ENCODE measurements around the gene LGALS9C.
A peak's percentile ranks its signal among the peaks of the same experiment; 100 is the strongest.
"Not testable (repeated sequence)": the region's sequence is repeated elsewhere in the genome, so short reads cannot be mapped to it uniquely, and the experiment has no call there.

The LGALS9C gene

DNA sequence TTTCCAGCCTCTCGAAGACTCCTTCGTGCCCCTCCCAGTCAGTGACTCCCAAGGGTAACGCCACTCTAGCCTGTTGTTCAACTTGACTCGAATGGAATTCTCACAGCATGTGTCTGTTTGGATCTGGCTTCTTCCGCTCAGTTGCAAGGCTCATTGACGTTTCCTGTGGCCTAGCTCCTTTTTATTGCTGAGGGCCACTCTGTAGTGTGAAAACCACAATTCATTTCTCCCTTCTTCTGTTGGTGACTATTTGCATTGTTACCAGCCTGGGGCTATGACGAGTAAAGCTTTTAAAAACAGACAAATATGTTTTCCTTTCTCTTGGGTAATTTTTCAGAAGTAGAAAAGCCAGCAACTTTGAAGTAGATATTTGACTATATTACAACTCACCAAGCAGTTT, 1.8 kb upstream of the LGALS9C start:
- not testable (repeated sequence) for DNase-seq (ENCODE audit: extremely low spot score, insufficient read length, low read depth)
- peak; percentile 68 for FAIRE-seq

DNA sequence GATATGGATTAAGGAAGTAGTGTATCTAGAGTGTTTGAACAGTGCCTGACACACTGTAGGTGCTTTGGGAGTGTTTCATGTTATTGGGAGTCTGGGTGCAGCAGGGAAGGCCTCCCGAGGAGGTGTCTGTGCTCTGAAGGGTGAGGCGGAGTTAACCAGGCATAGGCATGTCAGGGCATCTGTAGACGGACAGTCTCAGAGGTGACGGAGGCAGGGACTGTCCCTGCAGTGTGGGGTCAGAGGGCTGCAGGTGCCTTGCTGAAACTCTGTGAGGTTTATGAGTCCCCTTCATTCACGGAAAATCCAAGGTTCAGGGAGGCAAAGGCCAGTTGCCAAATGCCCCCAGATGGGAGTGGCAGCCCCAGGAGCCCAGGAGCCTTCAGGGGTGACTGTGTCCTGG, 778 bp downstream of the LGALS9C start:
- not testable (repeated sequence) for DNase-seq (ENCODE audit: extremely low spot score, insufficient read length, low read depth)
- FAIRE-seq = peak; percentile 84

DNA sequence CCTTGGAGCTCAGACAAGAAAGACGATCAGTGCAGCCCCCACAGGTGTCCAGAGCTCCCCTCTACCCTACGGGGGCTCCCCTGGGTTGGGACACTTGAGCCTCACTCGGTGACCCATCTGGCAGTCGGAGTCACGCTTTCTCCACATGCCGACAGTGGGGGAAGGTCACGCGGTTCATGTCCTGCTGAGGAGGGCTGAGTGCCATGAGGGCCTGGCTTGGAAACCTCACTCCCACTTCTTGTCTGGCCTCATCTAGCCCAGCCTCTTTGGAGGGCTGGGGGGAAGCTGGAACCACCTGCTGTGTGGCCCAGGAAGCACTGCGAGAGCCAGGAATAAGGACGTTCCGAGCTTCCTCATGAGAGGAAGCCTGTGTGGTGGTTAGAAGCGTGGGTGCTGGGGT, 1.8 kb downstream of the LGALS9C start:
- FAIRE-seq; DNase-seq (ENCODE audit: extremely low spot score, insufficient read length, low read depth): not testable (repeated sequence)

DNA sequence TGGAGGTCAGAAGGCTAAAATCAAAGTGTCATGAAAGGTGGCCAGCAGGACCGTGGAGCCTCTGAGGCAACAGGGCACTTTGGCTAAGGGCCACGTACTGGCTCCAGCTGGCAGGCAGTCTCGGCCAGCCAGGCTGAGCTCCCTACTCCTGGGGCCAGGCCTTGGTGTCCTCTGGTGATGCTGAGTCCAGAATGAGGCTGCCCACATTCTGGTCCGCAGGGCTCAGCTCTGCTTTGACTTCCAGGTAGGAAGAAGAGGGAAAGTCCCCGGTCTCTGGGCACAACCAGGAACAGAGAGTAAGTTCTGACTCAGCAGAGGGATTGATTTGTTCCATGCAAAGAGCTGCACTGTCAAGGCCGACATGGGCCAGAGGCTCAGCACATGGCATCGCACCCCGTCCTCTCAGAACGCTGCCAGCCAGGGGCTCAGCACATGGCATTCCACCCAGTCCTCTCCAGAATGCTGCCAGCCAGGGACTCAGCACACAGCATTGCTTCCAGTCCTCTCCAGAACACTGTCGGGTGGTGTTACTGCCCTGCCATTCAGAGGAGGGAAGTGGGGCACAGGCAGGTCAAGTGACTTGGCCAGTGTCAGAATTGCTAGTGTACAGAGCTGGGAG, 2.5 kb downstream of the LGALS9C start:
- not testable (repeated sequence) for DNase-seq (ENCODE audit: extremely low spot score, insufficient read length, low read depth); FAIRE-seq

DNA sequence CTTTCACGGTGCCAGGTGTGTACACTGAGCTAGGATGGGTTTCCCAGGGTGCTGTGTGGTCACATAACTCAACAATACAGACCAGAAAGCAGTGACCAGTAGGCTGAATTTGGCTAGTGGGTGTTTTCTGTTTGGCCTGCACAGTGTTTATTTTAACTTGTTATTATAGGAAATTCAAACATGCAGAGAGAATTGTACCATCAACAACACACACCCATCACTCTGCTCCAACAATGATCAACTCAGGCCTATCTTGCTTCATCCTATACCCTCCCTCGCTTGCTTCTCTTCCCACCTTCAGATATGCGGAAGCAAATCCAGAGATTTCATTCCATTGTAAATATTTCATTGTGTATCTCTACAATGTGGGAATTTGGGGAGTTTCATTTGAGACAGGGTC, 5.2 kb downstream of the LGALS9C start:
- FAIRE-seq; DNase-seq (ENCODE audit: extremely low spot score, insufficient read length, low read depth): not testable (repeated sequence)

DNA sequence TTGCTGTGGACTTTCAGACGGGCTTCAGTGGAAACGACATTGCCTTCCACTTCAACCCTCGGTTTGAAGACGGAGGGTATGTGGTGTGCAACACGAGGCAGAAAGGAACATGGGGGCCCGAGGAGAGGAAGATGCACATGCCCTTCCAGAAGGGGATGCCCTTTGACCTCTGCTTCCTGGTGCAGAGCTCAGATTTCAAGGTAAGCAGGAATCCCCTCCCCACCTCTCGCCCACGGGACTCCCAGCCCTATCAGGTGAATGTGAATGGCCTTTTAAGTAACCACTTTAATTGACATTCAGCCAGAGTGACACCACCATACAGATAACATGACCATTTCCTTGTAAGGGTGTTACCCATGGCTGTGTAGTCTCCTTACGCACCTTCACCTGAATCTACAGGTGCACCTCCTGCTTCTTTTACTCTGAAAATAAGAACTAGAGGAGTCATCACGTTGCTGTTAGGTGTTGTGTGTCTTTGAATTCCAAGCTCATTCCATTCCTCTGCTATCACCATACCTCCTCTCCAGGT, 9.4 kb downstream of the LGALS9C start:
- not testable (repeated sequence) for FAIRE-seq; DNase-seq (ENCODE audit: extremely low spot score, insufficient read length, low read depth)

DNA sequence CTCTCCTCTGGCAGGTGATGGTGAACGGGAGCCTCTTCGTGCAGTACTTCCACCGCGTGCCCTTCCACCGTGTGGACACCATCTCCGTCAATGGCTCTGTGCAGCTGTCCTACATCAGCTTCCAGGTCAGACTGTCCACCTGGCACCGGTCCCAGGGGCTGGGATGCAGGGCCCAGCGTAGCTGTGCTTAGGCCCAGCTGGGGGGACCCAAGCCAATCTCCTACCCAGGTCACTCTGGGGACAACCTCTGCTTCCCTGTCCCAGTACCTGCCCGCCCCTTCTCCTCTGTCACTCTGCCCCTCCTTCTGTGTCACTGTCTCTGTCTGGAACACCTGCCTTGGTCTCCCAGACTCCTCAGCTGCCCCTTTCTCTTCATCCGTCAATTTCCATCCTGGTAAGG, 11.0 kb downstream of the LGALS9C start:
- not testable (repeated sequence) for FAIRE-seq; DNase-seq (ENCODE audit: extremely low spot score, insufficient read length, low read depth)

DNA sequence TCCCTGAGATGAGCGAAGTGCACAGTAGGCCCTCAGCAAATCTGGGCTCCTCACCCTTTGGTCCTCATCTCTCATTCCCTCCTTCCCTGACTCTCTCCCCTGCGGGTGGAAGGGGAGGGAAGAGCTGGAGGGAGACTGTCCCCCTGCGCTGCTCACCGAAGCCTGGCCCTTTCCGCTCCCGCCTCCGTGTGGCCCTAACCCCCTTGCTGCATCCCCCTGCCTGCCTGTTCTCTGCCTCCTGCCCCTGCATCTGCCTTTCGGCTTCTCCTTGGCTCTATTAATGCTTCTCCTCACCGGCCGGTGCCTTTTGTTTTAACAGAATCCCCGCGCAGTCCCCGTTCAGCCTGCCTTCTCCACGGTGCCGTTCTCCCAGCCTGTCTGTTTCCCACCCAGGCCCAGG, 12.0 kb downstream of the LGALS9C start:
- not testable (repeated sequence) for DNase-seq (ENCODE audit: extremely low spot score, insufficient read length, low read depth)

DNA sequence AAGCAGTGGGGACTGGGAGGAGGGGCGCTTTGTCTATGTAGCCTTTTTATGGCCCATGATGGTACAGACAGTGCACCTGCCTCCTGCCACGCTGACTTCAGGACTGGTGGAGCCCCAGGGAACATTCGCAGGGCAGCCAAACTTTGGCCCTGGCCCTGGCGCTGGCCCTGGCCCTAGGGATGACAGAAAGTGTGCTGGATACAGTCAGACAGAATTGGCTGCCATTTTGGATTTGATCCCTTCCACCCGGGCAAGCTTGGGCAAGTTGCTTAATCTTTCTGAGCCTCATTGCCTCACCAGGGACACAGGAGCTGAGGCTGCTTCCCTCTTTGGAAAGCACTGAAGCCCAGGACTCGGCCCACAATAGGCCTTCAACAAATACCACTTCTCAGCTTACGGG, 13.4 kb downstream of the LGALS9C start:
- FAIRE-seq; DNase-seq (ENCODE audit: extremely low spot score, insufficient read length, low read depth): not testable (repeated sequence)

More for the DNA sequence above, 12.0 kb downstream of the LGALS9C start:
- not testable (repeated sequence) for FAIRE-seq

DNA sequence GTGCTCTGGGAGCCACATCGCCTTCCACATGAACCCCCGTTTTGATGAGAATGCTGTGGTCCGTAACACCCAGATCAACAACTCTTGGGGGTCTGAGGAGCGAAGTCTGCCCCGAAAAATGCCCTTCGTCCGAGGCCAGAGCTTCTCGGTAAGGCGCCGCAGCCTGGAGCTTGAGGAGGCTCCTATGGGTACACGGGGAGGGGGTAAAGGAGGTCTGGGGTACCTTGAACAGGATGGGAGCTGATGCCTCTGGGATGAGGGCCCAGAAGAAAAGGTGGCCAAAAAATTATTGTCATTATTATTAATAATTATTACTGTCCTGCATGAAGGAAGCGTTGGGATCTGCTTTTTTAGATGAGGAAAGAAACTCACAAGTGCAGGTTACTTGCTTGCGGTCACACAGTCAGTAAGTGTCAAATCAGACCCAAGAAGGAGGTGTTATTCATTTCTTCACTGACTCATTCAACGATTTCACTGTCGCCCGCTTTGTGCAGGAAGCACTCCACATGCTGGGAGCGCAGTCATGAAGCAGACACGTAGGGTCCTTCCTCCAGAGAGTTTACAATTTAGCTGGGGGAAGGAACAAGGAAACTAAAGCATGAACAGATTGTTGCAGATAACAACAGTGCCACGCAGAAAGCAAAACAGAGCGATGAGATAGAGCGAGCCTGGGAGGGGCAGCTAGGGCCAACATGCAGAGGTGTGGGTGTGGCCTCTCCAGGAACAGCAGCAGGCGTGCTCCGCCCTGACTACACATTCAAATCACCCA, 16.3 kb downstream of the LGALS9C start:
- not testable (repeated sequence) for DNase-seq (ENCODE audit: extremely low spot score, insufficient read length, low read depth)
- FAIRE-seq = peak; percentile 98

DNA sequence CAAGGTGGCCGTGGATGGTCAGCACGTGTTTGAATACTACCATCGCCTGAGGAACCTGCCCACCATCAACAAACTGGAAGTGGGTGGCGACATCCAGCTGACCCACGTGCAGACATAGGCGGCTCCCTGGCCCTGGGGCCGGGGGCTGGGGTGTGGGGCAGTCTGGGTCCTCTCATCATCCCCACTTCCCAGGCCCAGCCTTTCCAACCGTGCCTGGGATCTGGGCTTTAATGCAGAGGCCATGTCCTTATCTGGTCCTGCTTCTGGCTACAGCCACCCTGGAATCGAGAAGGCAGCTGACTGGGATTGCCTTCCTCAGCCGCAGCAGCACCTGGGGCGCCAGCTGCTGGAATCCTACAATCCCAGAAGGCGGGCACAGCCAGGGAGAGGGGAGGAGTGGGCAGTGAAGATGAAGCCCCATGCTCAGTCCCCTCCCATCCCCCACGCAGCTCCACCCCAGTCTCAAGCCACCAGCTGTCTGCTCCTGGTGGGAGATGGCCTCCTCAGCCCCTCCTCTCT, 17.7 kb downstream of the LGALS9C start:
- FAIRE-seq; DNase-seq (ENCODE audit: extremely low spot score, insufficient read length, low read depth): not testable (repeated sequence)

DNA sequence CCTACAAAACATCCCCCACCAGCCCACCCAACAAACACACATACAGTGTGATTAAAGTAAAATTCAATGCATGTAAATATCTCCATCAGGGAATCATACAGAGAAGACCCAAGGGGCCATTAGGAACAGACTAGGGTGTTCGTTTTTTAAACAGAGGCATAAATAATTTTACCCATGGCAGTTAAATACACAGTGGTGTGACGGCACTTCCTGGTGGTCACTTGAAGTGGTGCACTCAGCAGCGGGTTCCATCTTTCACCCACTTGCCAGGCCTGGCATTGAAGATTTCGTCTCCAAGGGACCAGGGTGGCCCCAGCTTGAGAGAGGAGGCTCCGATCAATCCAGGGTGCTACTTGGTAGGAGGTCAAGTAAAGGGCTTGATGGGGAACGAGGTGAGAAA, 20.5 kb downstream of the LGALS9C start:
- not testable (repeated sequence) for FAIRE-seq; DNase-seq (ENCODE audit: extremely low spot score, insufficient read length, low read depth)

DNA sequence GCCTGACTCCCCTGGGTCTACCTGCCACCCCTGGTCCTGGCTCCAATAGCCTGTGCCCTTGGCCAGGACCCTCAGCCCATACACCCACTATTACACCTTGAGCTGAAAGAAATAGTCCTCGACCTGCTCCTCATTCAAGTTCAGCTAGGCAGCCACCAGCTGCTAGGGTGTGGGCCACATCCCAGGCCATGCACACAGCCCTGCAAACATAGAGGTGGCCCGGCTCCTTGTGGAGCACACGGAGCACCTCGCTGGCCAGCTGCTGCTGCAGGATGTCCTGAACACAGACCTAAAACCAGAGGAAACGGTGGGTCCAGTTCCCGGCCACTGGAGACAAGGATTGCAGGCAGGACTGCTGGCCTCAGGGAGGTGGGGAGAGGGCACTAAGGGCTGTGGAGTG, 22.5 kb downstream of the LGALS9C start:
- not testable (repeated sequence) for DNase-seq (ENCODE audit: extremely low spot score, insufficient read length, low read depth); FAIRE-seq

DNA sequence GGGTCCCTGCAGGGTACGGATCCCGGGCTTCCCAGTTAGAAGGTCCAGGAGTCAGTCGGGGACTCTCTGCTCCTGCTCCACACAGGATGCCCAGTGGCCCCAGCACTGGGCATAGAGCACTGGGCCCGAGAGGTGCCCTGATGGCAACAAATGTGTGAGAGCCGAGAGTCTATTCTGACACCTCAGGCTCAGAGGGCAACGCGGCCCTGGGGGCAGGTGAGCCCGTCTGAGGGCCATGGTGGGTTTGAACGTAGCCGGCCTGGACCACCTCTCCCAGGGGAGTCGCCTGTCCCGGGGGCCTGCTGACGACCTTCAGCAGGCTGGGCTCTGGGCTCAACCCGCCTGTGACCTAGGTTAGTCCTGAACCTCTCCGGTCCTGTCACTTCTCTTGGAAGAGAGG, 23.2 kb downstream of the LGALS9C start:
- not testable (repeated sequence) for DNase-seq (ENCODE audit: extremely low spot score, insufficient read length, low read depth); FAIRE-seq

DNA sequence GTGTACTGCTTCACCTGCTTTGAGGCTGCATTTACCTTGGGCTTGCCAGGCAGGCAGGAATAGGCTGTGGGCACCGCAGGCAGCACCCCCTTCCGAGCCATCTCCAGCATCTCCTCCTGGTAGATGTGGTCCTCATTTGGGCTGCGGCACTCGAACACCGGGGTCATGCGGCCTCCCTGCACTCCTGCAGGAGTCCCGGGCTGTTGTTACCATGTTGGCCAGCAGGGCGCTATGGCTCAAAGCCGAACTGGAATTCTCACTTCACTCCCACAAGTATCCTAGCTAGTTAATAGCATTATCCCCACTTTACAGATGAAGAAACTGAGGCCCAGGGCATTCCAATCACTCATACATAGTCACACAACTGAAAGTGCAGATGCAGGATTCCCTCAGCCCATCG, 23.7 kb downstream of the LGALS9C start:
- FAIRE-seq; DNase-seq (ENCODE audit: extremely low spot score, insufficient read length, low read depth): not testable (repeated sequence)

DNA sequence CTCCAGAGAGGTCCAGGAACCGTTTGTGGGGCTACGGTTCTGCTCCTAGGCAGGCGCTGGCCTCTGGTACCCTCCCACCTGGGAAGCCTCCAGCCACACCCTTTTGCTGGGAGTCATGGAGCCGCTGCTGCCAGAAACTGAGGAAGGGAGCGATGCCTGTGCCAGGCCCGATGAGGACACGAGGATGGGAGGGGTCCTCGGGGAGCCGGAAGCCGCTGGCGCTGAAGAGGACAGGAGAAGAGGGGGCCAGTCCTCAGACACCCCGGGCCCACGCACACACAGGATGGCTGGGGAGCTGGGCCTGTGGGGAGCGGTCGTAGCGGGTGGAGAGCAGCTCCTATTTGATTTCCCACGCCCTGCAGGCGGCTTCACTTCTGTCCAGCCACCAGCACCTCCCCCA, 24.2 kb downstream of the LGALS9C start:
- DNase-seq (ENCODE audit: extremely low spot score, insufficient read length, low read depth); FAIRE-seq: not testable (repeated sequence)

DNA sequence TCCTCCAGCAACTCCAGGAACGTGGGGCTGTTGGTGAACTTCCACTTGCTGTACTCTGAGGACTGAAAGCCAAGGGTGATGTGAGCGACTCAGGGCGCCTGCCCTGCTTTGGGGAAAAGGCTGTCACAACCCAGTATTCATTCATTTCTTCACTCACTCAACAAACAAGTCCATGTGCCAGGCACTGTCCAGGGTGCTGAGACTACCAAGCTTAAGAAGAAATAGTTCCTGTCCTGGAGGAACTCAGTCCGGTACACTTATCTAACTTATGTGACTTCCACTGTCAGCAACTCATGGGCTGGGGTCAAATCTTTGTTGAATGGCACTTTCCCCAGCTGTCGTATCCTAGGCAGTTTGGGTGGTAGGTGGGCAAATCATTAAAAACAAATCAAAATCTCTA, 26.6 kb downstream of the LGALS9C start:
- not testable (repeated sequence) for DNase-seq (ENCODE audit: extremely low spot score, insufficient read length, low read depth); FAIRE-seq

DNA sequence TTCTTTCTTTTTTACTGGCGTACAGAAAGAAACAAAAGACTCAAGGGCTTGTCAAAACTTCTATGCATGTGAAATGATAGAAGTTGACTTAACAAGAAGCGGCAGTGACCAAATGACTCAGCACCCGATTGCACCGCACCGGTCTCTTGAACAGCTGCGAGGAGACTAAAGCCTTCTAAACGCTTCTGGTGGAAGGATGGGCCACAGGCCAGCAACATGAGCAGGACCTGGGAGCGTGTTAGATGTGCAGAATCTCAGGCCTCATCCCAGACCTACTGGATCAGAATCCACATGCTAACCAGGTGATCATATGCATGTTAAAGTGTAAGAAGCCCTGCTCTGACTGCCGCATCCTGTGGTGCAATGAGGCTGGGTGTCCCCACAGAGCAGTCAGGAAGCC, 31.1 kb downstream of the LGALS9C start:
- not testable (repeated sequence) for FAIRE-seq; DNase-seq (ENCODE audit: extremely low spot score, insufficient read length, low read depth)

DNA sequence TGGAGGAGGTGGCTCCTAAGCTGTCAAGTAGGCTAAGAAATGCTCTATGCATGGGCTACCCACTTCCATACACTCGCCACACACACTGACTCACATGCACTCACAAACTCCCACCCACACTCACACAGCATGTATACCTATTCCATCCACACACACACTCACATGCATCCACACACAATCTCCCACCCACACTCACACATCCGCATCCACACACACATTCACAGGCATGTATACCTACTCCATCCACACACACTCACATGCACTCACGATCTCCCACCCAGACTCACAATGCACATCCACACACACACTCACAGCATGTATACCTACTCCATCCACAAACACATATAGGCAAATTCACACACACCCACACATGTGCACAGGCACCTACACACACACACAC, 32.1 kb downstream of the LGALS9C start:
- FAIRE-seq; DNase-seq (ENCODE audit: extremely low spot score, insufficient read length, low read depth): not testable (repeated sequence)

DNA sequence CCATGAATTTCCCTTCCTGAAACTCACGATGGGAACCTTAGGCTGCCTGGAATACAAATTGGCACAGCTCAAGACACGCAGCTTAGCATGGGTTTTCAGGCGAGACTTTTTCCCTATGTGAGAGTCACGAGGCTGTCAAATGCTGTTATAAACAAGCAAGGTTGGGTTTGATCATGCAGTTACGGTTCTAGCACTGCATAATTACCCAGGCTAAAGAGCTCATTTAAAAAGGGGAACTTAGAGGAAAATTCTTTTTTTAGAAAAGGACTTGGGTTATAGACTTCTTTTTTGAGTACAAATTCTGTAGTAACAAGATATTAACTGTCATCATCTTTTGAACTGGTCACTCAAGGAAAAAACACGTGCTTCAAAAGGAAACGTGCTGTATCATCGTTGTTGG, 44.5 kb downstream of the LGALS9C start:
- not testable (repeated sequence) for DNase-seq (ENCODE audit: extremely low spot score, insufficient read length, low read depth); FAIRE-seq

DNA sequence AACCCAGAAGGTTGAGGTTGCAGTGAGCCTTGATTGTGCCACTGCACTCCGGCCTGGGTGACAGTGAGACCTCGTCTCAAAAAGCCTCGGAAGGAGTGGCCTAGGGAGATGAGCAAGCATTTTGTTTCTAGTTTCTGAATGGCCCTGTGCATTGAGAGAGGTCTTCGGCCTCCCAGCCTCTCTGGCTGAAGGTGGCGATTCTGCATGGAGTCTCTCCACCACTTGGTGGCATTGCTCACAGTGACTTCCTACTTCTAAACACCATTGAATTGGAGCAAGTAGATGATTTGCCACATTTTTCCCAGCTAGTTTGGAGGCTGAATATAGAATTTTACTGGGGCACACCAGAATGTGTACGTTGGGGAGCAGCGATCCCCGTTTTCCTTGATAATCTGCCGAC, 48.4 kb downstream of the LGALS9C start:
- not testable (repeated sequence) for FAIRE-seq; DNase-seq (ENCODE audit: extremely low spot score, insufficient read length, low read depth)
